Neural cell (in vitro differentiated cells): ENCODE measurements around the gene MRPL30. TPM values are rescaled to one million over a fixed set of nuclear protein-coding genes. Genes with fewer than 3 reads are reported as not detected.

Source experiments
- H2AFZ ChIP-seq: fragments of 200-600, 300-800 bp; sonication (generic), shearing (Covaris generic); 2 replicates; pipeline ENCODE4 v1.6.0; 2014; ENCODE audit warnings: low read depth, mild to moderate bottlenecking, antibody characterized with exemption, low read length, moderate library complexity
- H3F3A ChIP-seq: fragments of 200-600 bp; shearing (Covaris generic); 2 replicates; pipeline ENCODE4 v1.6.1; 2016; ENCODE audit warnings: mild to moderate bottlenecking, moderate library complexity, mixed read lengths, antibody characterized with exemption, low read length; ENCODE audit not compliant: insufficient read depth, poor library complexity, severe bottlenecking
- H3K27ac ChIP-seq: fragments of 200-600, 300-800 bp; sonication (generic), shearing (Covaris generic); 2 replicates; pipeline ENCODE4 v1.5.1; 2014; ENCODE audit warnings: mild to moderate bottlenecking, low read length, moderate library complexity
- H3K27me3 ChIP-seq: fragments of 300-800, 200-600 bp; sonication (generic), shearing (Covaris generic); 2 replicates; pipeline ENCODE4 v1.6.0; 2014; ENCODE audit warnings: mild to moderate bottlenecking, low read depth, low read length, moderate library complexity; ENCODE audit not compliant: insufficient read depth
- H3K36me3 ChIP-seq: fragments of 300-800, 200-600 bp; sonication (generic), shearing (Covaris generic); 2 replicates; pipeline ENCODE4 v1.5.1; 2014; ENCODE audit warnings: mild to moderate bottlenecking, antibody characterized with exemption, low read length, moderate library complexity; ENCODE audit not compliant: insufficient read depth
- H3K4me2 ChIP-seq: fragments of 300-800, 200-600 bp; sonication (generic), shearing (Covaris generic); 2 replicates; pipeline ENCODE4 v1.6.0; 2014; ENCODE audit warnings: mild to moderate bottlenecking, low read length
- H3K4me3 ChIP-seq: fragments of 300-800, 200-600 bp; sonication (generic), shearing (Covaris generic); 2 replicates; pipeline ENCODE4 v1.5.1; 2014; ENCODE audit warnings: mild to moderate bottlenecking, low read length, moderate library complexity
- H3K79me2 ChIP-seq: fragments of 200-600 bp; shearing (Covaris generic); replicated peaks from 2 replicates; pipeline ENCODE4 v1.6.0; 2014; ENCODE audit warnings: mild to moderate bottlenecking, low read length, moderate library complexity; ENCODE audit not compliant: insufficient read depth
- H3K9ac ChIP-seq: fragments of 300-800, 200-600 bp; sonication (generic), shearing (Covaris generic); 2 replicates; pipeline ENCODE4 v1.6.1; 2016; ENCODE audit warnings: mild to moderate bottlenecking, low read length, mixed read lengths
- H3K9me2 ChIP-seq: fragments of 200-600 bp; shearing (Covaris generic); 2 replicates; pipeline ENCODE4 v1.6.1; 2016; ENCODE audit warnings: mild to moderate bottlenecking, low read length, mixed read lengths; ENCODE audit not compliant: insufficient read depth
- H3K9me3 ChIP-seq: fragments of 200-600, 300-800 bp; sonication (generic), shearing (Covaris generic); 2 replicates; pipeline ENCODE4 v1.6.1; 2016; ENCODE audit warnings: mild to moderate bottlenecking, mixed run types, low read length, moderate library complexity, mixed read lengths
- H4K20me1 ChIP-seq: fragments of 200-600 bp; shearing (Covaris generic); 2 replicates; pipeline ENCODE4 v1.6.1; 2016; ENCODE audit warnings: mild to moderate bottlenecking, mixed run types; ENCODE audit not compliant: insufficient read depth
- CTCF ChIP-seq: fragments of 450-650 bp; IDR thresholded peaks from 2 replicates; pipeline ENCODE4 v1.5.1; 2014; ENCODE audit warnings: antibody characterized with exemption, mild to moderate bottlenecking, moderate library complexity; ENCODE audit not compliant: poor library complexity, severe bottlenecking
- MXI1 ChIP-seq: fragments of 450-650 bp; conservative IDR thresholded peaks from 2 replicates; pipeline ENCODE4 v1.6.1; 2014; ENCODE audit warnings: antibody characterized with exemption, mild to moderate bottlenecking; ENCODE audit not compliant: poor library complexity, severe bottlenecking
- POLR2AphosphoS5 ChIP-seq: IDR thresholded peaks from 2 replicates; pipeline ENCODE4 v1.6.1; 2012
- REST ChIP-seq: IDR thresholded peaks from 2 replicates; pipeline ENCODE4 v1.6.1; 2012; ENCODE audit warnings: borderline replicate concordance
- SMC3 ChIP-seq: fragments of 450-650 bp; conservative IDR thresholded peaks from 2 replicates; pipeline ENCODE4 v1.6.1; 2014; ENCODE audit warnings: antibody characterized with exemption, mild to moderate bottlenecking, moderate library complexity; ENCODE audit not compliant: poor library complexity
- TAF1 ChIP-seq: IDR thresholded peaks from 2 replicates; pipeline ENCODE4 v1.6.1; 2012; ENCODE audit warnings: low read depth
- polyA plus RNA-seq: library from polyadenylated mRNA; depleted of rRNA; stranded (reverse); fragments of >200 nt; gene quantifications from 2 replicates; pipeline ENCODE4 v1.2.3, GENCODE V29; 2014

The MRPL30 gene
- polyA plus RNA-seq, 1 donor from 2014 or later, result 43.1 TPM

- H3K79me2 ChIP-seq, result no peaks in the 10 kb centered on the region
- no peak for TF ChIP-seq SMC3
- no peak for TF ChIP-seq TAF1
- no peak for TF ChIP-seq POLR2AphosphoS5
- TF ChIP-seq CTCF, result no peak
- no peak for TF ChIP-seq REST
- no peak overlapping the region for H3K9ac ChIP-seq
- H3F3A ChIP-seq, result no peaks in the 10 kb centered on the region
- no peak overlapping the region for H3K27ac ChIP-seq
- no peaks in the 10 kb centered on the region for H3K9me2 ChIP-seq
- no peak overlapping the region for H3K4me2 ChIP-seq
- no peak overlapping the region for H3K4me3 ChIP-seq
- no peak overlapping the region for H2AFZ ChIP-seq
- H3K27me3 ChIP-seq, result no peaks in the 10 kb centered on the region
- no peaks in the 10 kb centered on the region for H4K20me1 ChIP-seq
- H3K36me3 ChIP-seq, result no peaks in the 10 kb centered on the region
- no peaks in the 10 kb centered on the region for H3K9me3 ChIP-seq
These were observed 30.3 kb upstream of the MRPL30 start for GRCh38 chr2:99150706-99151105.

- H3K27ac ChIP-seq, result no peak overlapping the region
These were observed 28.6 kb upstream of the MRPL30 start for GRCh38 chr2:99152199-99152895.

More at GRCh38 chr2:99152199-99152895, 28.6 kb upstream of the MRPL30 start:
- H3K27me3 ChIP-seq, result no peaks in the 10 kb centered on the region
- no peaks in the 10 kb centered on the region for H3K79me2 ChIP-seq
- H2AFZ ChIP-seq, result no peak overlapping the region
- no peak overlapping the region for H3K9ac ChIP-seq
- no peak overlapping the region for H3K4me3 ChIP-seq
- no peaks in the 10 kb centered on the region for H3K9me2 ChIP-seq
- H4K20me1 ChIP-seq, result no peaks in the 10 kb centered on the region
- no peak overlapping the region for H3K4me2 ChIP-seq
- no peaks in the 10 kb centered on the region for H3K9me3 ChIP-seq
- H3K36me3 ChIP-seq, result no peaks in the 10 kb centered on the region
- H3F3A ChIP-seq, result no peaks in the 10 kb centered on the region
- TF ChIP-seq SMC3, result no peak
- TF ChIP-seq MXI1, result no peak
- TF ChIP-seq REST, result no peak
